ENCODE results near the gene ASXL3.

- no peak for TF ChIP-seq CTCF (IDR thresholded peaks at IDR 0.05)
- no peak for TF ChIP-seq POLR2A (IDR thresholded peaks at IDR 0.05)
Measured at GRCh38 chr18:33712719-33713118, 134.7 kb downstream of the ASXL3 start.

Data from thyroid gland (tissue), 4 donors.